K562 (cell line): ENCODE results near the gene C11orf98. TPM values are rescaled to one million over a fixed set of nuclear protein-coding genes. Genes with fewer than 3 reads are reported as not detected.

ENCODE experiments used
- CHAMP1 ChIP-seq: fragments of 450-650 bp; IDR thresholded peaks from 2 replicates; pipeline ENCODE4 v1.6.1; 2016; ENCODE audit warnings: mild to moderate bottlenecking
- ESRRA ChIP-seq: fragments of 450-650 bp; IDR thresholded peaks from 2 replicates; pipeline ENCODE4 v1.6.1; 2014; ENCODE audit warnings: low read depth, mild to moderate bottlenecking, moderate library complexity, borderline replicate concordance
- KLF16 ChIP-seq: IDR thresholded peaks from 2 replicates; pipeline ENCODE4 v1.6.1; 2016; ENCODE audit warnings: antibody characterized with exemption
- LARP7 ChIP-seq: fragments of 450-650 bp; IDR thresholded peaks from 2 replicates; pipeline ENCODE4 v1.6.1; 2016
- POLR2A ChIP-seq: fragments of 450-650 bp; conservative IDR thresholded peaks from 2 replicates; pipeline ENCODE4 v1.6.1; 2016
- RUNX1 ChIP-seq: sonication (generic); IDR thresholded peaks from 2 replicates; pipeline ENCODE4 v1.6.1; 2016; ENCODE audit warnings: antibody characterized with exemption, low read depth
- SRSF7 ChIP-seq: fragments of 200-400 bp; formaldehyde crosslinking; optimal IDR thresholded peaks from 2 replicates; pipeline ENCODE3; 2017; ENCODE audit warnings: mild to moderate bottlenecking, low read depth, low read length
- TAF7 ChIP-seq: fragments of 450-650 bp; IDR thresholded peaks from 2 replicates; pipeline ENCODE4 v1.6.1; 2016; ENCODE audit warnings: missing genetic modification characterization, missing compliant biosample characterization
- TARDBP ChIP-seq: fragments of 450-650 bp; IDR thresholded peaks from 2 replicates; pipeline ENCODE4 v1.6.1; 2016
- TRIM28 ChIP-seq: fragments of 450-650 bp; IDR thresholded peaks from 2 replicates; pipeline ENCODE4 v1.6.1; 2017
- U2AF1 ChIP-seq: fragments of 200-400 bp; formaldehyde crosslinking; optimal IDR thresholded peaks from 2 replicates; pipeline ENCODE3; 2017; ENCODE audit warnings: mild to moderate bottlenecking, low read depth, low read length, moderate library complexity
- ZBTB26 ChIP-seq: fragments of 450-650 bp; formaldehyde crosslinking; IDR thresholded peaks from 2 replicates; pipeline ENCODE4 v1.4.0; 2022; ENCODE audit warnings: missing genetic modification characterization
- ZNF280B ChIP-seq: fragments of 250-450 bp; sonication (Bioruptor Pico); IDR thresholded peaks from 2 replicates; pipeline ENCODE4 v1.5.1; 2021; ENCODE audit warnings: mild to moderate bottlenecking
- polyA plus RNA-seq, 8 experiments: library from polyadenylated mRNA; depleted of rRNA in 4 of 8; stranded (reverse) in 5 of 8; unstranded in 3 of 8; fragments of >200 nt; fragmentation: Nextera tagmentation in 2 of 8; fragmentation: Illumina TruSeq in 1 of 8; extraction: Ambion mirVana in 2 of 8; extraction: Trizol in 1 of 8; gene quantifications; 2 replicates each; pipeline versions ENCODE4 v1.2.1 to v1.2.3, GENCODE V29; 2011 to 2014; ENCODE audit warnings: inconsistent platforms in 1 of 8, missing spikeins in 1 of 8
- total RNA-seq, 7 experiments: library from RNA; depleted of rRNA in 6 of 7; stranded (reverse); fragments of >200 nt in 6 of 7; fragmentation: Illumina TruSeq in 2 of 7; extraction: Trizol in 2 of 7; gene quantifications; 2 replicates each; pipeline versions ENCODE4 v1.2.1 to v1.2.3, GENCODE V29; 2011 to 2021; ENCODE audit warnings: low replicate concordance in 1 of 7
- TF ChIP-seq, protein P1 (sequence below): sonication (generic); formaldehyde crosslinking; IDR thresholded peaks from 2 replicates; pipeline ENCODE4 v1.8.0; 2023; ENCODE audit warnings: mild to moderate bottlenecking, missing genetic modification reagents

Gene C11orf98
- total and polyA plus RNA-seq, 9 of the 15 experiments (the other 6 are each of a cell fraction or from before 2014, with no cell fraction given) = 103 to 352 (median 218) TPM

DNA sequence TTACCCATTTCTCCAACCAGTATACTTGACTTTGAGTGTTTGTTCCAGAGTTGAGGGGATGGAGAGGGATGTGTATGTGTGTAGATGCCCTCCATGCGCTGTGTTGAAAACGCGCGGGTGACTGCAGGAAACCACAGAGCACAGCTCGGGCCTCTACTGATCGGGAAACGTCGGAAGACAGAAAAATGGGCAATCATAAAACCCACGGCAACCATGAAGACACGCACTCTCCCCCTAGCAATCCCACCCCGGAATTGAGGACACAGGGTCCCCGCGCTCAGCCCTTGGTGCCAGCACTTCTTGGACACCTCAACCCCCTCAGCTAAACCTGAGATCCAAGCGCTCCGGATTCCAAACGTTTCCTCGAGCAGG, 6.2 kb upstream of the C11orf98 start (continued):
- TF ChIP-seq, protein P1, sequence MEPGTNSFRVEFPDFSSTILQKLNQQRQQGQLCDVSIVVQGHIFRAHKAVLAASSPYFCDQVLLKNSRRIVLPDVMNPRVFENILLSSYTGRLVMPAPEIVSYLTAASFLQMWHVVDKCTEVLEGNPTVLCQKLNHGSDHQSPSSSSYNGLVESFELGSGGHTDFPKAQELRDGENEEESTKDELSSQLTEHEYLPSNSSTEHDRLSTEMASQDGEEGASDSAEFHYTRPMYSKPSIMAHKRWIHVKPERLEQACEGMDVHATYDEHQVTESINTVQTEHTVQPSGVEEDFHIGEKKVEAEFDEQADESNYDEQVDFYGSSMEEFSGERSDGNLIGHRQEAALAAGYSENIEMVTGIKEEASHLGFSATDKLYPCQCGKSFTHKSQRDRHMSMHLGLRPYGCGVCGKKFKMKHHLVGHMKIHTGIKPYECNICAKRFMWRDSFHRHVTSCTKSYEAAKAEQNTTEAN = no peak
- TF ChIP-seq TAF7 (tag) = peak; percentile 80
- TF ChIP-seq LARP7 = no peak
- TF ChIP-seq ZBTB26 (CRISPR knock-in tag) = no peak
- no peak for TF ChIP-seq RUNX1
- no peak for TF ChIP-seq POLR2A
- no peak for TF ChIP-seq ESRRA
- TF ChIP-seq TRIM28 = no peak
- no peak for TF ChIP-seq SRSF7
- TF ChIP-seq ZNF280B (CRISPR knock-in tag) = no peak
- no peak for TF ChIP-seq KLF16
- peak; percentile 71; the same call in 1 of the 2 replicates for TF ChIP-seq TARDBP
- TF ChIP-seq U2AF1 = no peak
- peak; percentile 78; the same call in 1 of the 2 replicates for TF ChIP-seq CHAMP1
